Neuronal stem cell (in vitro differentiated cells): ENCODE results near the gene AURKAIP1.

Experiments used
- DNase-seq: peaks from one replicate; pipeline ENCODE4 v3.0.0-alpha.2; 2013; ENCODE audit warnings: low spot score
- H2AFZ ChIP-seq: one replicate; pipeline ENCODE4 v1.6.1; 2013; ENCODE audit warnings: mild to moderate bottlenecking, low read length, inconsistent platforms
- H2AK5ac ChIP-seq: 2 replicates; pipeline ENCODE4 v1.6.1; 2013; ENCODE audit warnings: low read depth, mild to moderate bottlenecking, inconsistent platforms, low read length, moderate library complexity, mixed read lengths
- H2BK120ac ChIP-seq: 2 replicates; pipeline ENCODE4 v1.6.1; 2013; ENCODE audit warnings: low read depth, mild to moderate bottlenecking, inconsistent platforms, low read length, moderate library complexity, mixed read lengths
- H2BK12ac ChIP-seq: one replicate; pipeline ENCODE4 v1.6.1; 2013; ENCODE audit warnings: low read length, inconsistent platforms
- H2BK15ac ChIP-seq: 2 replicates; pipeline ENCODE4 v1.6.1; 2013; ENCODE audit warnings: mild to moderate bottlenecking, low read length, inconsistent platforms, mixed read lengths
- H2BK5ac ChIP-seq: one replicate; pipeline ENCODE4 v1.6.1; 2013; ENCODE audit warnings: inconsistent platforms, mild to moderate bottlenecking, low read length, moderate library complexity
- H3K14ac ChIP-seq: one replicate; pipeline ENCODE4 v1.6.1; 2013; ENCODE audit warnings: low read length, inconsistent platforms
- H3K18ac ChIP-seq: 2 replicates; pipeline ENCODE4 v1.6.1; 2013; ENCODE audit warnings: low read length, inconsistent platforms
- H3K23ac ChIP-seq: 2 replicates; pipeline ENCODE4 v1.6.1; 2013; ENCODE audit warnings: low read depth, mild to moderate bottlenecking, mixed read lengths, low read length, inconsistent platforms; ENCODE audit not compliant: poor library complexity
- H3K27ac ChIP-seq: replicated peaks from 3 replicates; pipeline ENCODE4 v1.5.1; 2013; ENCODE audit warnings: low read length, inconsistent platforms
- H3K27me3 ChIP-seq, 3 experiments: 2 replicates each; pipeline ENCODE4 v1.6.1; 2013; ENCODE audit warnings: low read length in 3 of 3, mild to moderate bottlenecking in 2 of 3, inconsistent platforms in 1 of 3, low read depth in 1 of 3, mixed read lengths in 1 of 3, moderate library complexity in 1 of 3; ENCODE audit not compliant: control insufficient read depth in 3 of 3, insufficient read depth in 3 of 3
- H3K36me3 ChIP-seq, 2 donors: replicated peaks in 1 of 2; 2 replicates each; pipeline ENCODE4 v1.6.1; 2013; ENCODE audit warnings: low read length in 2 of 2; ENCODE audit not compliant: control insufficient read depth in 2 of 2, insufficient read depth in 2 of 2
- H3K4ac ChIP-seq: 2 replicates; pipeline ENCODE4 v1.6.1; 2013; ENCODE audit warnings: inconsistent platforms, mild to moderate bottlenecking, low read length, moderate library complexity
- H3K4me1 ChIP-seq, 2 donors: 1 replicate in 1 of 2; 2 replicates in 1 of 2; pipeline ENCODE4 v1.6.1; 2013; ENCODE audit warnings: low read length in 2 of 2, low read depth in 1 of 2; ENCODE audit not compliant: control insufficient read depth in 2 of 2, insufficient read depth in 1 of 2
- H3K4me2 ChIP-seq: one replicate; pipeline ENCODE4 v1.6.1; 2013; ENCODE audit warnings: mild to moderate bottlenecking, low read length, inconsistent platforms; ENCODE audit not compliant: insufficient read depth, poor library complexity, severe bottlenecking
- H3K4me3 ChIP-seq, 2 donors: 2 replicates each; pipeline ENCODE4 v1.5.1; 2013; ENCODE audit warnings: low read length in 2 of 2, mild to moderate bottlenecking in 2 of 2, inconsistent platforms in 1 of 2, moderate library complexity in 1 of 2
- H3K79me1 ChIP-seq: one replicate; pipeline ENCODE4 v1.6.1; 2013; ENCODE audit warnings: low read depth, mild to moderate bottlenecking, inconsistent platforms, low read length, moderate library complexity
- H3K9ac ChIP-seq: one replicate; pipeline ENCODE4 v1.6.1; 2013; ENCODE audit warnings: mild to moderate bottlenecking, low read depth, low read length, inconsistent platforms; ENCODE audit not compliant: poor library complexity
- H3K9me3 ChIP-seq, 2 donors: replicated peaks in 1 of 2; 2 replicates each; pipeline versions ENCODE3 to v1.6.1; 2013; ENCODE audit warnings: low read length in 2 of 2, mild to moderate bottlenecking in 2 of 2, inconsistent platforms in 1 of 2, low read depth in 1 of 2, mixed read lengths in 1 of 2, moderate library complexity in 1 of 2; ENCODE audit not compliant: control insufficient read depth in 2 of 2, insufficient read depth in 1 of 2
- H4K8ac ChIP-seq: one replicate; pipeline ENCODE4 v1.6.1; 2013; ENCODE audit warnings: low read depth, mild to moderate bottlenecking, inconsistent platforms, low read length, moderate library complexity
- H4K91ac ChIP-seq: one replicate; pipeline ENCODE4 v1.6.1; 2013; ENCODE audit warnings: low read length, low read depth, mild to moderate bottlenecking, inconsistent platforms; ENCODE audit not compliant: poor library complexity
- WGBS, 2 donors: extraction: QIAGEN DNeasy Blood & Tissue Kit; methylation state at CpG; one replicate each; pipeline ENCODE4 v1.1.7; 2013; ENCODE audit warnings: missing lambda C conversion rate in 2 of 2, mixed read lengths in 1 of 2; ENCODE audit not compliant: insufficient read length in 2 of 2, insufficient replicate concordance in 1 of 2; ENCODE audit errors: extremely low coverage in 2 of 2; 5-methylcytosine and 5-hydroxymethylcytosine counted together

Gene AURKAIP1

DNA sequence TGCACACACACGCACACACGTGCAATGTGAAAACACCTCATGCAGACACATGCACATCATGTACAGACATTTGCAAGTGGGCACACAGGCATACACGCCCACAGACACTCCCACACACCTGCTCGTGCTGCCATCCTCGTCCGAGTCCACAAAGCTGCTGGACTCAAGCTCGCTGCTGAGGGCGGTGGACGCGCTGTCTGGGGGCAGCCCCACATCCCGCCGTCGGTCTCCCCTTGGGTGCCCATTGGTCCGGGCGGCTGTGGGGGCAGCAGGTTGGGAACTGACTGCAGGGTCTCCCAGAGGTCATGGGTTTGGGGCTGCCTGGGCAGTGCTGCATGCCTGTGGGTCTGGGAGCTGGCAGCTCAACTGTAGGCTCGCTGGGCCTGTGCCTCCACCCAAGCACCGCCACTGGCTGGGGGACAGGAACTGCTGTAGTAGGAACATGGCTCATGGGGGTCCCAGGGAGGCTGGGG lies 33.4 kb downstream of the AURKAIP1 start:
- H3K27ac ChIP-seq = no peak overlapping the region
- no peak overlapping the region for H2AK5ac ChIP-seq
- no peak overlapping the region for H4K91ac ChIP-seq
- WGBS, 2 donors = no CpG with 5 or more reads among the region's 17 CpGs
- no peak overlapping the region for H2BK12ac ChIP-seq
- DNase-seq = no peak
- H2BK5ac ChIP-seq = peak overlapping the region; percentile 39
- peaks cover 0 to 9% of the 10 kb centered on the region in 2 donors for H3K9me3 ChIP-seq
- H4K8ac ChIP-seq = no peak overlapping the region
- H3K4ac ChIP-seq = no peak overlapping the region
- no peaks in the 10 kb centered on the region for H3K27me3 ChIP-seq
- H2AFZ ChIP-seq = no peak overlapping the region
- H3K4me2 ChIP-seq = no peak overlapping the region
- H3K79me1 ChIP-seq = peaks cover 28% of the 10 kb centered on the region
- peaks cover 26 to 49% of the 10 kb centered on the region in 2 donors for H3K36me3 ChIP-seq
- no peak overlapping the region for H2BK15ac ChIP-seq
- no peak overlapping the region for H3K4me3 ChIP-seq
- no peak overlapping the region for H3K14ac ChIP-seq
- H3K23ac ChIP-seq = peak overlapping the region; percentile 75
- peak overlapping the region; percentile 53 for H3K9ac ChIP-seq
- no peak overlapping the region for H3K18ac ChIP-seq
- no peak overlapping the region for H2BK120ac ChIP-seq
- peaks cover 0 to 3% of the 10 kb centered on the region in 2 donors for H3K4me1 ChIP-seq

DNA sequence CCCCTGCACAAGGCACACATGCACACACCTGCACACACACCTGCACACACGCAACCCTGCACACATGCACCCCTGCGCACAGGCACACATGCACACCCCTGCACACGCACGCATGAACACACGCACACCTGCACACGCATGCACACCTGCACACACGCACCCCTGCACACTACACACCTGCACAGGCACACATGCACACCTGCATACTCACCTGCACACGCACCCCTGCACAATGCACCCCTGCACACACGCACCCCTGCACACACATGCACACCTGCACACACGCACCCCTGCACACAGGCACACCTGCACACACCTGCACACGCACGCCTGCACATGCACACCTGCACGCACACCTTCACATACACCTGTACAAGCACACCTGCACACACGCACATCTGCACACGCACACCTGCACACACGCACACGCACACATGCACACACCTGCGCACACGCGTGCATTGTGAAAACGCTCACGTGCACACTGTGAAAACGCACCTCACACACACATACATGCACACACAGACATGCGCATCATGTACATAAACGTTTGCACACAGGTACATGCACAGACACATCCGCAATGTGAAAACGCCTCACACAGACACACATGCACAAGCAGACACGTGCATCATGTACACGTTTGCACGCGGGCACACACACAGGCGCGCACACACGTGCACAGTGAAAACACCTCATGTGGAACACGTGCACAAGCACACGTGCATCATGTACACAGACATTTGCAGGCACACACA lies 34.0 kb downstream of the AURKAIP1 start:
- Histone ChIP-seq H2BK5ac (peak overlapping the region; percentile 39), H3K9ac (peak overlapping the region; percentile 53), H4K91ac (peak overlapping the region; percentile 22), H4K8ac (no peak overlapping the region), H2BK12ac (no peak overlapping the region), H3K79me1 (peaks cover 23% of the 10 kb centered on the region), H3K23ac (peak overlapping the region; percentile 75), H2AFZ (no peak overlapping the region), H2BK120ac (no peak overlapping the region), H3K4me2 (no peak overlapping the region), H2BK15ac (no peak overlapping the region), H3K4me1 (peaks cover 0 to 3% of the 10 kb centered on the region in 2 donors), H3K27me3 (no peaks in the 10 kb centered on the region), H3K36me3 (peaks cover 26 to 50% of the 10 kb centered on the region in 2 donors), H3K4ac (no peak overlapping the region), H3K14ac (peak overlapping the region; percentile 78), H3K27ac (no peak overlapping the region), H3K4me3 (peak overlapping the region in 1 of 2 donors; percentile 59), H3K18ac (peak overlapping the region; percentile 19), H3K9me3 (peaks cover 0 to 9% of the 10 kb centered on the region in 2 donors), H2AK5ac (no peak overlapping the region)
- DNase-seq = no peak
- WGBS, 2 donors = no CpG with 5 or more reads among the region's 36 CpGs

DNA sequence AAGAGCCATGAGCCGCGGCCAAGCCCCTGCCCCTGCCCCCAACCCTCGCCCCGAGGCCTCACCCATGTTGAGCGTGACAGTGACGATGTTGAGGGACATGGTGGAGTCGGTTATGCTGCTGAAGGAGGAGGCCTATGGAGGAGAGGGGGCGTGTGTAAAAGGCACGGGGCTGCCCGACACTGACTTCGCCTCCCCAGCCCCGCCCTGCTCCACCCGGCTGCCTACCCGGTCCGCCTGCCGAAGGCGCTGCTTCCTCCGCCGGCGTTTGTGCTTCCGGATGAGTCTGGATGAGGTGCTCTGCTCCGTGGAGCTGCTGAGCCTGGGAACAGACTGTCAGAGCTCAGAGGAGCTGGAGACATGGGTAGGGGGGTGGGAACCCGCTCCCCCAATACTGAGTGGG lies 34.8 kb downstream of the AURKAIP1 start:
- H4K8ac ChIP-seq = no peak overlapping the region
- H3K4me2 ChIP-seq = no peak overlapping the region
- no peak for DNase-seq
- peaks cover 0 to 3% of the 10 kb centered on the region in 2 donors for H3K4me1 ChIP-seq
- no peak overlapping the region for H3K4me3 ChIP-seq
- H3K23ac ChIP-seq = no peak overlapping the region
- no peak overlapping the region for H2BK12ac ChIP-seq
- no CpG with 5 or more reads among the region's 23 CpGs for WGBS, 2 donors
- H2BK15ac ChIP-seq = no peak overlapping the region
- H3K36me3 ChIP-seq = peaks cover 27 to 52% of the 10 kb centered on the region in 2 donors
- peak overlapping the region; percentile 44 for H3K9ac ChIP-seq
- no peaks in the 10 kb centered on the region for H3K27me3 ChIP-seq
- no peak overlapping the region for H2AK5ac ChIP-seq
- H3K79me1 ChIP-seq = peaks cover 19% of the 10 kb centered on the region
- H3K4ac ChIP-seq = no peak overlapping the region
- no peak overlapping the region for H3K27ac ChIP-seq
- no peak overlapping the region for H2BK120ac ChIP-seq
- H3K14ac ChIP-seq = no peak overlapping the region
- no peak overlapping the region for H2AFZ ChIP-seq
- H4K91ac ChIP-seq = peak overlapping the region; percentile 22
- no peak overlapping the region for H3K18ac ChIP-seq
- no peak overlapping the region for H2BK5ac ChIP-seq
- H3K9me3 ChIP-seq = peaks cover 0 to 9% of the 10 kb centered on the region in 2 donors

DNA sequence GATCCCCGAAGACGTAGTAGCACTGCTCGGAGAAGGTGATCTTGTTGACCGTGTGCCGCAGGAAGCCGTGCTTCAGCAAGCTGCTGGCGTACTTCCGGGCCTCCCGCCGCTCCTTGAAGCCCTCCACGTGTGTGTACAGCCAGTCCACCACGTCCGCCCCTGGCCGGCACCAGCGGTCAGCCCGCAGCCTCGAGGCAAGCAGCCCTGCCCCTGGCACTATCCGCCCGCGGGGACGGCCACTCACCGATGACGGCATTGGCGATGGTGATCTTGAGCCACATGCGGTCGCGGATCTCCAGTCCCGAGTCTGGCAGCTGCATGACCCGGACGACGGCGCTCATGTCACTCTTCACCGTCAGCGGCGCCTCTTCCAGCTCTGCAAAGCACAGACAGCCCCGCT lies 36.7 kb downstream of the AURKAIP1 start:
- H3K27ac ChIP-seq = no peak overlapping the region
- H3K9ac ChIP-seq = no peak overlapping the region
- peaks cover 14% of the 10 kb centered on the region for H3K79me1 ChIP-seq
- H3K4ac ChIP-seq = no peak overlapping the region
- H3K9me3 ChIP-seq = peaks cover 0 to 9% of the 10 kb centered on the region in 2 donors
- H3K36me3 ChIP-seq = peaks cover 27 to 53% of the 10 kb centered on the region in 2 donors
- no peak overlapping the region for H2BK120ac ChIP-seq
- H3K4me2 ChIP-seq = no peak overlapping the region
- DNase-seq = no peak
- no CpG with 5 or more reads among the region's 36 CpGs for WGBS, 2 donors
- no peak overlapping the region for H2AFZ ChIP-seq
- H2BK5ac ChIP-seq = no peak overlapping the region
- H2BK12ac ChIP-seq = no peak overlapping the region
- H2BK15ac ChIP-seq = no peak overlapping the region
- peaks cover 0 to 3% of the 10 kb centered on the region in 2 donors for H3K4me1 ChIP-seq
- no peak overlapping the region for H4K8ac ChIP-seq
- H3K4me3 ChIP-seq = no peak overlapping the region
- H3K27me3 ChIP-seq = no peaks in the 10 kb centered on the region
- H2AK5ac ChIP-seq = no peak overlapping the region
- no peak overlapping the region for H3K14ac ChIP-seq
- H3K23ac ChIP-seq = peak overlapping the region; percentile 73
- H4K91ac ChIP-seq = no peak overlapping the region
- H3K18ac ChIP-seq = no peak overlapping the region
